H1 (cell line): ENCODE results near the gene ACKR2. TPM values are rescaled to one million over a fixed set of nuclear protein-coding genes. Genes with fewer than 3 reads are reported as not detected.

ENCODE experiments used
- CTCF ChIA-PET: fragments of 300-600 bp; sonication (Branson Sonifier 250); formaldehyde crosslinking; loops from one replicate; lab custom pipeline; 2021; ENCODE audit not compliant: partially characterized antibody; lab: Charles Lee
- POLR2A ChIA-PET: fragments of 300-600 bp; sonication (Branson Sonifier 250); formaldehyde crosslinking; loops from one replicate; lab custom pipeline; 2021; ENCODE audit warnings: inconsistent platforms; ENCODE audit not compliant: partially characterized antibody; lab: Charles Lee
- DNase-seq, 2 experiments: peaks; one replicate each; pipeline versions ENCODE4 v3.0.0 to v3.0.0-alpha.2; 2010 to 2022; ENCODE audit warnings: low spot score in 2 of 2, low read depth in 1 of 2, mixed read lengths in 1 of 2
- FAIRE-seq: peaks from 2 replicates; lab custom pipeline; 2011; peaks lifted over from hg19 to GRCh38; lab: Jason Lieb, UNC
- H2AFZ ChIP-seq: 2 replicates; pipeline ENCODE4 v1.8.1; 2012; ENCODE audit warnings: low read length, inconsistent platforms
- H2AK5ac ChIP-seq: 2 replicates; pipeline ENCODE4 v1.6.1; 2013; ENCODE audit warnings: low read depth, low read length
- H2BK120ac ChIP-seq: replicated peaks from 2 replicates; pipeline ENCODE3; 2013; ENCODE audit warnings: low read depth, low read length, inconsistent platforms
- H2BK12ac ChIP-seq: 2 replicates; pipeline ENCODE4 v1.6.1; 2013; ENCODE audit warnings: low read depth, low read length
- H2BK15ac ChIP-seq: 2 replicates; pipeline ENCODE4 v1.6.1; 2013; ENCODE audit warnings: low read length
- H2BK20ac ChIP-seq: 2 replicates; pipeline ENCODE4 v1.6.1; 2013; ENCODE audit warnings: low read length
- H2BK5ac ChIP-seq: 2 replicates; pipeline ENCODE4 v1.6.1; 2013; ENCODE audit warnings: low read depth, low read length
- H3K14ac ChIP-seq: 2 replicates; pipeline ENCODE4 v1.6.1; 2013; ENCODE audit warnings: inconsistent platforms; ENCODE audit not compliant: insufficient read length
- H3K18ac ChIP-seq: 2 replicates; pipeline ENCODE4 v1.6.1; 2013; ENCODE audit warnings: low read length; ENCODE audit errors: extremely low read depth
- H3K23ac ChIP-seq: 2 replicates; pipeline ENCODE4 v1.6.1; 2013; ENCODE audit warnings: inconsistent platforms; ENCODE audit not compliant: insufficient read length
- H3K23me2 ChIP-seq: 2 replicates; pipeline ENCODE4 v1.6.1; 2013; ENCODE audit warnings: low read depth, low read length
- H3K27ac ChIP-seq: 2 replicates; pipeline ENCODE4 v1.6.1; 2011; ENCODE audit warnings: low read depth, low read length, inconsistent platforms
- H3K27me3 ChIP-seq, 4 experiments: replicated peaks in 1 of 4; 1 replicate in 1 of 4; 2 replicates in 3 of 4; pipeline versions ENCODE4 v1.6.1 to v1.8.1; 2011 to 2013; ENCODE audit warnings: low read length in 3 of 4, mild to moderate bottlenecking in 3 of 4, inconsistent platforms in 2 of 4, mixed read lengths in 2 of 4, moderate library complexity in 1 of 4; ENCODE audit not compliant: control insufficient read depth in 3 of 4, insufficient read depth in 3 of 4; ENCODE audit errors: extremely low read depth in 1 of 4
- H3K36me3 ChIP-seq, 4 experiments: 2 replicates each; pipeline versions ENCODE4 v1.6.1 to v1.8.1; 2011 to 2013; ENCODE audit warnings: mild to moderate bottlenecking in 4 of 4, low read length in 3 of 4, moderate library complexity in 2 of 4, control low read depth in 1 of 4, inconsistent platforms in 1 of 4; ENCODE audit not compliant: insufficient read depth in 4 of 4, control insufficient read depth in 2 of 4
- H3K4ac ChIP-seq: replicated peaks from 2 replicates; pipeline ENCODE3; 2013; ENCODE audit warnings: low read length, low read depth, mixed read lengths, inconsistent platforms; ENCODE audit not compliant: insufficient read length
- H3K4me1 ChIP-seq, 4 experiments: replicated peaks in 1 of 4; 1 replicate in 1 of 4; 2 replicates in 3 of 4; pipeline versions ENCODE4 v1.6.1 to v1.8.1; 2011 to 2013; ENCODE audit warnings: low read length in 3 of 4, inconsistent platforms in 2 of 4, mixed read lengths in 1 of 4; ENCODE audit not compliant: insufficient read depth in 4 of 4, control insufficient read depth in 3 of 4
- H3K4me2 ChIP-seq, 2 experiments: 2 replicates each; pipeline versions ENCODE4 v1.6.1 to v1.8.1; 2011 to 2013; ENCODE audit warnings: low read depth in 2 of 2, low read length in 2 of 2, control low read depth in 1 of 2, inconsistent platforms in 1 of 2, mild to moderate bottlenecking in 1 of 2; ENCODE audit not compliant: insufficient read depth in 1 of 2
- H3K4me3 ChIP-seq, 4 experiments: fragments of 200-600, 300-600 bp in 1 of 4; sonication (generic), shearing (Covaris generic), sonication (Bioruptor Twin) in 1 of 4; 2 replicates each; pipeline versions ENCODE4 v1.5.1 to v1.8.1; 2011 to 2016; ENCODE audit warnings: low read length in 4 of 4, low read depth in 3 of 4, control low read depth in 2 of 4, inconsistent platforms in 2 of 4, mild to moderate bottlenecking in 2 of 4, mixed read lengths in 1 of 4, moderate library complexity in 1 of 4; ENCODE audit not compliant: insufficient read depth in 2 of 4; ENCODE audit errors: extremely low read depth in 1 of 4
- H3K56ac ChIP-seq: replicated peaks from 2 replicates; pipeline ENCODE3; 2013; ENCODE audit warnings: low read depth, mild to moderate bottlenecking, mixed read lengths, low read length, inconsistent platforms; ENCODE audit not compliant: insufficient read length
- H3K79me1 ChIP-seq: 2 replicates; pipeline ENCODE4 v1.6.1; 2013; ENCODE audit warnings: low read depth, low read length, control low read depth
- H3K79me2 ChIP-seq, 2 experiments: 2 replicates each; pipeline versions ENCODE4 v1.6.1 to v1.8.1; 2012 to 2013; ENCODE audit warnings: low read length in 2 of 2, mild to moderate bottlenecking in 2 of 2, inconsistent platforms in 1 of 2; ENCODE audit not compliant: insufficient read depth in 2 of 2, control insufficient read depth in 1 of 2
- H3K9ac ChIP-seq, 4 experiments: replicated peaks in 1 of 4; 1 replicate in 1 of 4; 2 replicates in 3 of 4; pipeline versions ENCODE4 v1.6.1 to v1.8.1; 2011 to 2013; ENCODE audit warnings: low read depth in 3 of 4, low read length in 3 of 4, control low read depth in 2 of 4, mild to moderate bottlenecking in 2 of 4, moderate library complexity in 2 of 4, inconsistent platforms in 1 of 4; ENCODE audit errors: extremely low read depth in 1 of 4
- H3K9me3 ChIP-seq, 2 experiments: 2 replicates each; pipeline versions ENCODE4 v1.6.1 to v1.8.1; 2012 to 2013; ENCODE audit warnings: mild to moderate bottlenecking in 2 of 2, moderate library complexity in 2 of 2, control low read depth in 1 of 2, inconsistent platforms in 1 of 2, low read depth in 1 of 2, low read length in 1 of 2, mixed read lengths in 1 of 2; ENCODE audit not compliant: insufficient read depth in 2 of 2
- H4K20me1 ChIP-seq, 2 experiments: replicated peaks in 1 of 2; 2 replicates each; pipeline versions ENCODE3 to v1.8.1; 2011 to 2013; ENCODE audit warnings: inconsistent platforms in 2 of 2, low read length in 2 of 2, mild to moderate bottlenecking in 1 of 2; ENCODE audit not compliant: insufficient read depth in 2 of 2, control insufficient read depth in 1 of 2
- H4K5ac ChIP-seq: 2 replicates; pipeline ENCODE4 v1.6.1; 2013; ENCODE audit warnings: low read length, low read depth, mixed read lengths, inconsistent platforms; ENCODE audit not compliant: insufficient read length
- H4K8ac ChIP-seq: 2 replicates; pipeline ENCODE4 v1.8.0; 2013; ENCODE audit warnings: mild to moderate bottlenecking, moderate library complexity, low read length, inconsistent platforms; ENCODE audit not compliant: insufficient read depth; ENCODE audit errors: extremely low read depth
- H4K91ac ChIP-seq: replicated peaks from 2 replicates; pipeline ENCODE3; 2013; ENCODE audit warnings: low read length, mixed read lengths, inconsistent platforms; ENCODE audit not compliant: insufficient read length
- E2F6 ChIP-seq: IDR thresholded peaks from 2 replicates; pipeline ENCODE4 v1.6.1; 2012; ENCODE audit warnings: inconsistent platforms
- POLR2A ChIP-seq, 2 experiments: IDR thresholded peaks; 1 replicate in 1 of 2; 2 replicates in 1 of 2; pipeline ENCODE4 v1.6.1; 2011; ENCODE audit warnings: low read depth in 2 of 2, low read length in 2 of 2, mild to moderate bottlenecking in 2 of 2; ENCODE audit errors: control extremely low read depth in 1 of 2
- RBBP5 ChIP-seq: IDR thresholded peaks from 2 replicates; pipeline ENCODE4 v1.7.1; 2012; ENCODE audit warnings: low read depth, mild to moderate bottlenecking, inconsistent platforms, low read length, moderate library complexity, borderline replicate concordance
- RXRA ChIP-seq: IDR thresholded peaks from 2 replicates; pipeline ENCODE4 v1.6.1; 2011; ENCODE audit warnings: low read depth, mild to moderate bottlenecking, low read length, moderate library complexity; ENCODE audit not compliant: insufficient read depth
- TAF1 ChIP-seq: IDR thresholded peaks from 2 replicates; pipeline ENCODE4 v1.6.1; 2011; ENCODE audit warnings: mild to moderate bottlenecking, low read depth, low read length
- WGBS, 2 experiments: shearing (Covaris generic) in 1 of 2; methylation state at CpG; one replicate each; pipeline versions ENCODE4 v1.1.6 to v1.1.7; 2013 to 2015; ENCODE audit warnings: low lambda C conversion rate in 2 of 2, mixed read lengths in 2 of 2, inconsistent platforms in 1 of 2, low coverage in 1 of 2, missing lambda C conversion rate in 1 of 2; ENCODE audit not compliant: insufficient replicate concordance in 2 of 2, insufficient coverage in 1 of 2, insufficient read length in 1 of 2; ENCODE audit errors: extremely low coverage in 1 of 2, missing lambda C conversion rate in 1 of 2; 5-methylcytosine and 5-hydroxymethylcytosine counted together
- polyA plus RNA-seq, 7 experiments: library from polyadenylated mRNA; depleted of rRNA in 3 of 7; stranded (reverse) in 5 of 7; unstranded in 2 of 7; fragments of >200 nt in 5 of 7; fragments of 200-250 nt in 2 of 7; gene quantifications; 1 replicate in 5 of 7; 2 replicates in 1 of 7; 4 replicates in 1 of 7; pipeline versions ENCODE4 v1.2.1 to v1.2.3, GENCODE V29; 2011 to 2013; ENCODE audit warnings: missing spikeins in 2 of 7, mixed read lengths in 2 of 7
- total RNA-seq: library from RNA; stranded (reverse); fragmentation: NEBNext Ultra II Directional; extraction: Animal tissue kit (Norgen Biotek cat#: 25700); gene quantifications from 2 replicates; pipeline ENCODE4 v1.2.1, GENCODE V29; 2021

Gene ACKR2
- total and polyA plus RNA-seq, 2 of the 8 experiments (the other 6 are each of a cell fraction or from before 2014, with no cell fraction given), result 0.09 to 0.12 TPM

- H3K4me2 ChIP-seq, result peak overlapping the region; percentile 80 to 99
- peak overlapping the region; percentile 85 to 96 (median 88) for H3K4me3 ChIP-seq
- no peaks in the 10 kb centered on the region; a peak in 1 of 8 replicates for H3K36me3 ChIP-seq
- H2BK120ac ChIP-seq, result no peak overlapping the region
- no peaks in the 10 kb centered on the region for H4K20me1 ChIP-seq
- H3K79me1 ChIP-seq, result no peaks in the 10 kb centered on the region; the same call in 1 of the 2 replicates
- no peak overlapping the region for H3K23ac ChIP-seq
- POLR2A ChIA-PET, result interaction anchor here (0.8 to 3.3 kb wide), 8 partner anchors 9 to 53 kb away, joined by 4 to 19 read pairs (median 10); no protein-coding TSS in a partner anchor
- CTCF ChIA-PET, result interaction anchor here (0.7 to 1.5 kb wide), 6 partner anchors 8 to 553 kb away, joined by 3 to 7 read pairs (median 4); no protein-coding TSS in a partner anchor
- H3K27me3 ChIP-seq, result peaks cover 0 to 9% (median 5%) of the 10 kb centered on the region in 4 experiments; a peak in 3 of 7 replicates
- no peaks in the 10 kb centered on the region for H3K9me3 ChIP-seq
- 0 out of 2 replicates have a peak, but pooled peaks have one; percentile 60 for TF ChIP-seq TAF1
- TF ChIP-seq E2F6, result peak; percentile 40; the same call in 1 of the 2 replicates
- no peak; a peak in 1 of 3 replicates for TF ChIP-seq POLR2A (IDR thresholded peaks at IDR 0.05; ENCODE audit: control extremely low read depth in 1 of 2, low read depth in 2 of 2, low read length in 2 of 2)
- no peak for TF ChIP-seq RXRA
- no peak for TF ChIP-seq RBBP5
- no peak for DNase-seq
- H2BK20ac ChIP-seq, result no peak overlapping the region
- 0 out of 2 replicates have a peak overlapping the region, but pooled peaks have one; percentile 30 for H3K27ac ChIP-seq
- no peak overlapping the region for H3K4ac ChIP-seq
- H3K4me1 ChIP-seq, result peaks cover 0 to 8% (median 4%) of the 10 kb centered on the region in 4 experiments; a peak in 4 of 7 replicates
- no peak overlapping the region for H4K8ac ChIP-seq
- H2AK5ac ChIP-seq, result no peak overlapping the region
- peaks cover 10% of the 10 kb centered on the region; the same call in 1 of the 2 replicates for H3K23me2 ChIP-seq
- H4K5ac ChIP-seq, result peak overlapping the region; percentile 20
- no peak overlapping the region; the same call in 1 of the 2 replicates for H2BK12ac ChIP-seq
- peak overlapping the region; percentile 91; the same call in 1 of the 2 replicates for H2BK5ac ChIP-seq
- 60% methylated on average over 11 of the region's 11 CpGs; no CpG with 5 or more reads in 1 of the 2 experiments for WGBS, 2 experiments
- peak overlapping the region; percentile 12 for H4K91ac ChIP-seq
- H2AFZ ChIP-seq, result no peak overlapping the region
- peaks cover 0 to 44% of the 10 kb centered on the region in 2 experiments; a peak in 3 of 4 replicates for H3K79me2 ChIP-seq
- H3K9ac ChIP-seq, result peak overlapping the region; percentile 83 to 96 (median 91); a peak in 6 of 7 replicates
- peak; percentile 50 for FAIRE-seq
- no peak overlapping the region for H3K56ac ChIP-seq
- no peak overlapping the region for H3K18ac ChIP-seq
- H2BK15ac ChIP-seq, result no peak overlapping the region
- no peak overlapping the region for H3K14ac ChIP-seq
Observed at GRCh38 chr3:42802876-42803413, 6.3 kb upstream of the ACKR2 start.
